HCT116 (cell line): Measurements from ENCODE around the gene BCL11A. TPM values are rescaled to one million over a fixed set of nuclear protein-coding genes. Genes with fewer than 3 reads are reported as not detected.

ENCODE experiments used
- ATAC-seq: fragments of 200-7000 bp; cut with Tn5 transposase; 2 replicates; pipeline ENCODE4 v1.9.1; 2020; ENCODE audit warnings: mild to moderate bottlenecking, moderate library complexity
- BruUV-seq: library from RNA; stranded (reverse); fragments of 400-500 nt; replicated peaks from 2 replicates; lab custom pipeline; 2021; lab: Mats Ljungman, UMichigan
- CTCF ChIA-PET: fragments of 300-600 bp; sonication (Branson Sonifier 250); formaldehyde crosslinking; loops from one replicate; lab custom pipeline; 2021; ENCODE audit warnings: antibody characterized with exemption; lab: Charles Lee
- POLR2A ChIA-PET: fragments of 300-600, 350-600 bp; sonication (Branson Sonifier 250); formaldehyde crosslinking; loops from one replicate; lab custom pipeline; 2021; ENCODE audit warnings: antibody characterized with exemption; lab: Charles Lee
- RAD21 ChIA-PET, 2 experiments: fragments of 300-600 bp; sonication (Branson Sonifier 250); formaldehyde crosslinking; loops; one replicate each; lab custom pipeline; 2023; ENCODE audit warnings: low total read pairs in 2 of 2; ENCODE audit not compliant: uncharacterized antibody in 2 of 2, unreplicated experiment in 2 of 2, low non-redundant PET in 1 of 2; lab: Charles Lee
- DNase-seq: peaks from one replicate; pipeline ENCODE4 v3.0.0-alpha.2; 2010; ENCODE audit warnings: low read depth, low spot score
- H2AFZ ChIP-seq: fragments of 200-600 bp; shearing (Covaris generic), sonication (generic); 2 replicates; pipeline ENCODE4 v1.6.1; 2017; ENCODE audit warnings: low read depth, mixed run types, mixed read lengths, antibody characterized with exemption, low read length; ENCODE audit not compliant: poor library complexity, severe bottlenecking
- H3K27ac ChIP-seq: 2 replicates; pipeline ENCODE4 v1.5.1; 2012; ENCODE audit warnings: low read depth, low read length
- H3K27me3 ChIP-seq: fragments of 200-600 bp; sonication (generic); 2 replicates; pipeline ENCODE4 v1.6.1; 2016; ENCODE audit warnings: mixed run types, low read length, mixed read lengths; ENCODE audit not compliant: insufficient read depth
- H3K36me3 ChIP-seq, 2 experiments: fragments of 200-500 bp in 1 of 2; fragments of 200-600 bp in 1 of 2; sonication (Bioruptor generic) in 1 of 2; sonication (generic) in 1 of 2; 2 replicates each; pipeline versions ENCODE4 v1.5.1 to v1.6.1; 2014 to 2016; ENCODE audit warnings: low read length in 2 of 2, inconsistent platforms in 1 of 2, mixed read lengths in 1 of 2, mixed run types in 1 of 2; ENCODE audit not compliant: insufficient read depth in 2 of 2, control insufficient read depth in 1 of 2
- H3K4me1 ChIP-seq, 2 experiments: fragments of 200-600 bp in 1 of 2; sonication (generic) in 1 of 2; 2 replicates each; pipeline versions ENCODE4 v1.5.1 to v1.6.1; 2012 to 2017; ENCODE audit warnings: low read length in 2 of 2, inconsistent platforms in 1 of 2, mild to moderate bottlenecking in 1 of 2, mixed read lengths in 1 of 2, mixed run types in 1 of 2, moderate library complexity in 1 of 2; ENCODE audit not compliant: insufficient read depth in 2 of 2, control insufficient read depth in 1 of 2
- H3K4me2 ChIP-seq: fragments of 200-600 bp; sonication (generic); 2 replicates; pipeline ENCODE4 v1.6.1; 2017; ENCODE audit warnings: mixed run types, low read length, mixed read lengths
- H3K4me3 ChIP-seq, 2 experiments: fragments of 200-600 bp in 1 of 2; sonication (generic) in 1 of 2; replicated peaks in 1 of 2; 2 replicates each; pipeline ENCODE4 v1.5.1; 2011 to 2016; ENCODE audit warnings: low read length in 2 of 2, control low read depth in 1 of 2, low read depth in 1 of 2, mild to moderate bottlenecking in 1 of 2, mixed read lengths in 1 of 2, mixed run types in 1 of 2
- H3K79me2 ChIP-seq: fragments of 200-600 bp; sonication (generic); 2 replicates; pipeline ENCODE4 v1.6.1; 2017; ENCODE audit warnings: mild to moderate bottlenecking, mixed run types, low read length, moderate library complexity, mixed read lengths; ENCODE audit not compliant: insufficient read depth
- H3K9ac ChIP-seq: fragments of 200-600 bp; sonication (generic); 2 replicates; pipeline ENCODE4 v1.6.1; 2016; ENCODE audit warnings: low read length, mixed read lengths
- H3K9me2 ChIP-seq: fragments of 200-600 bp; sonication (generic), shearing (Covaris generic); 2 replicates; pipeline ENCODE4 v1.6.1; 2017; ENCODE audit warnings: mixed run types, mild to moderate bottlenecking, moderate library complexity; ENCODE audit not compliant: insufficient read depth
- H3K9me3 ChIP-seq, 2 experiments: fragments of 200-500 bp in 1 of 2; fragments of 200-600 bp in 1 of 2; sonication (Bioruptor generic) in 1 of 2; sonication (generic) in 1 of 2; 2 replicates each; pipeline ENCODE4 v1.6.1; 2014 to 2017; ENCODE audit warnings: low read length in 2 of 2, mixed read lengths in 2 of 2, inconsistent platforms in 1 of 2, low read depth in 1 of 2, mild to moderate bottlenecking in 1 of 2, mixed run types in 1 of 2, moderate library complexity in 1 of 2; ENCODE audit not compliant: control insufficient read depth in 1 of 2, insufficient read depth in 1 of 2
- H4K20me1 ChIP-seq: fragments of 200-600 bp; sonication (generic), shearing (Covaris generic); 2 replicates; pipeline ENCODE4 v1.6.1; 2017; ENCODE audit warnings: mixed run types, mild to moderate bottlenecking, moderate library complexity; ENCODE audit not compliant: insufficient read depth
- ATF3 ChIP-seq: IDR thresholded peaks from 2 replicates; pipeline ENCODE4 v1.6.1; 2012
- CBX3 ChIP-seq: IDR thresholded peaks from 2 replicates; pipeline ENCODE4 v1.6.1; 2012; ENCODE audit warnings: low read depth
- CEBPB ChIP-seq: IDR thresholded peaks from 2 replicates; pipeline ENCODE4 v1.6.1; 2012; ENCODE audit warnings: low read depth
- EGR1 ChIP-seq: IDR thresholded peaks from 2 replicates; pipeline ENCODE4 v1.6.1; 2012; ENCODE audit warnings: low read depth
- ELF1 ChIP-seq: IDR thresholded peaks from 2 replicates; pipeline ENCODE4 v1.6.1; 2012; ENCODE audit warnings: low read depth, borderline replicate concordance
- EZH2 ChIP-seq: fragments of 200-600 bp; sonication (generic); IDR thresholded peaks from 2 replicates; pipeline ENCODE4 v1.6.1; 2017; ENCODE audit warnings: antibody characterized with exemption, mixed run types
- EZH2phosphoT487 ChIP-seq: fragments of 200-600 bp; IDR thresholded peaks from 2 replicates; pipeline ENCODE4 v1.6.1; 2018; ENCODE audit warnings: antibody characterized with exemption, borderline replicate concordance
- JUND ChIP-seq: IDR thresholded peaks from 2 replicates; pipeline ENCODE4 v1.6.1; 2012
- POLR2A ChIP-seq: IDR thresholded peaks from 2 replicates; pipeline ENCODE4 v1.7.0; 2011; ENCODE audit warnings: borderline replicate concordance; ENCODE audit not compliant: insufficient read depth, insufficient read length; ENCODE audit errors: extremely low read depth
- POLR2AphosphoS5 ChIP-seq: IDR thresholded peaks from 2 replicates; pipeline ENCODE4 v1.6.1; 2011; ENCODE audit warnings: mild to moderate bottlenecking, low read depth, low read length, moderate library complexity
- RAD21 ChIP-seq: IDR thresholded peaks from 2 replicates; pipeline ENCODE4 v1.6.1; 2012; ENCODE audit warnings: low read depth, mild to moderate bottlenecking
- REST ChIP-seq: IDR thresholded peaks from 2 replicates; pipeline ENCODE4 v1.6.1; 2012; ENCODE audit warnings: low read depth
- SIN3A ChIP-seq: IDR thresholded peaks from 2 replicates; pipeline ENCODE4 v1.6.1; 2012; ENCODE audit warnings: low read depth
- SP1 ChIP-seq: IDR thresholded peaks from 2 replicates; pipeline ENCODE4 v1.6.1; 2012; ENCODE audit warnings: low read depth
- SRF ChIP-seq: IDR thresholded peaks from 2 replicates; pipeline ENCODE4 v1.6.1; 2012; ENCODE audit warnings: low read depth
- TCF7L2 ChIP-seq: IDR thresholded peaks from 2 replicates; pipeline ENCODE4 v1.7.0; 2011; ENCODE audit warnings: borderline replicate concordance, inconsistent platforms; ENCODE audit not compliant: insufficient read depth, insufficient read length; ENCODE audit errors: extremely low read depth
- ZFX ChIP-seq: fragments of 450-650 bp; IDR thresholded peaks from 2 replicates; pipeline ENCODE4 v1.6.1; 2017
- ZNF274 ChIP-seq: fragments of 200-500 bp; sonication (Bioruptor generic); IDR thresholded peaks from 2 replicates; pipeline ENCODE4 v1.6.1; 2014; ENCODE audit warnings: mild to moderate bottlenecking, low read depth, low read length, inconsistent platforms
- intact Hi-C: fragments of 100-400 bp; cut with micrococcal nuclease; formaldehyde crosslinking; loops from 2 replicates; pipeline ENCODE4 v1.10.0; 2022
- total RNA-seq: library from RNA; stranded (reverse); gene quantifications from one replicate; pipeline ENCODE4 v1.2.1, GENCODE V29; 2021; ENCODE audit not compliant: unreplicated experiment
- TF ChIP-seq, protein P1 (sequence below): IDR thresholded peaks from 2 replicates; pipeline ENCODE4 v1.6.1; 2011; ENCODE audit warnings: mild to moderate bottlenecking, low read length, moderate library complexity; ENCODE audit not compliant: insufficient replicate concordance; ENCODE audit errors: extremely low read depth

Gene BCL11A
- total RNA-seq, 1 experiment from 2014 or later: 0.71 TPM

DNA sequence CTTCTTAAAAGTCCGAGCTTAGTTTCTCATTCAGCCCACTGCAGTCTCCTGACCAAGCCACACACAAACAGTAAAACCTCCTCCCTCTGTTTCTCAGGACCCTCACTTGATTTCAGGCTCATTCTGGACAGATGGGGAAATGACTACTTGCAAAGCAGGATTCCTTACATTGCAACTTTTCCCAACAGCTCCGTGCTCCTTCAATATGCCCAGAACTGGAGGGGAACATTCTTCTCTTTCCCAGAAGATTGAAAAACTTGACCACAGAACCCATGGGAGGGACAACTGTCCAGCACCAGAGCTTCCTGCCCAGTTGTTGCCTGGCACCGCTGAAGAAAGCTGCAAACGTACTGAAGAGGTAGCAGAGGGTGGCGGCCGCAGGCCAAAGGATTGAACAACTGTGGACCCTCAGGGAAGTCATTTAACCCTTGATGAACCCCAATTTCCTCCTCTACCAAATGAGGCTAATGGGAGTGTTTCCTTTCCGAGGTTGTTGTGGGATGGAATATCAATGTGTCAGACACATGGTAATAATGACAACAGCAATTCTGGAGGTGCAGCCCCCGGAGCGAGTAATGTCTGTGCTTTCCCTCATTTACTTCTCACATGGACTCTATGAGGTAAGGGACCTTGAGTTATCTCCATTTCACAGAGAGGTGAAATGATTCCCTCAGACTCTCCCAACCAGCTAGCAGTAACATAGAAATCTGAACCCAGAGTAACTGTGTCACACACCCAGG, 25.0 kb downstream of the BCL11A start:
- no peak for ATAC-seq
- RAD21 ChIA-PET: no interaction called here
- BruUV-seq: no TSS peak

More for the DNA sequence above, 25.0 kb downstream of the BCL11A start:
- Histone ChIP-seq H3K27me3 (peaks cover 63% of the 10 kb centered on the region), H2AFZ (no peak overlapping the region), H3K27ac (no peak overlapping the region), H3K4me3 (no peak overlapping the region), H3K9me3 (no peaks in the 10 kb centered on the region), H4K20me1 (no peaks in the 10 kb centered on the region; the same call in 1 of the 2 replicates), H3K9ac (no peak overlapping the region), H3K9me2 (no peaks in the 10 kb centered on the region), H3K36me3 (no peaks in the 10 kb centered on the region), H3K79me2 (no peaks in the 10 kb centered on the region), H3K4me2 (no peak overlapping the region), H3K4me1 (no peaks in the 10 kb centered on the region)
- ChIA-PET CTCF (no interaction called here), POLR2A (no interaction called here)
- intact Hi-C loops: no loop called here
- TF ChIP-seq ATF3 (no peak), ZFX (no peak), EGR1 (no peak), ELF1 (no peak), ZNF274 (no peak), SRF (no peak), TCF7L2 (no peak), EZH2 (no peak), SIN3A (no peak), EZH2phosphoT487 (no peak), SP1 (no peak), POLR2AphosphoS5 (no peak), CBX3 (no peak), JUND (no peak), RAD21 (no peak), CEBPB (no peak), REST (no peak), POLR2A (no peak)
- TF ChIP-seq, protein P1, sequence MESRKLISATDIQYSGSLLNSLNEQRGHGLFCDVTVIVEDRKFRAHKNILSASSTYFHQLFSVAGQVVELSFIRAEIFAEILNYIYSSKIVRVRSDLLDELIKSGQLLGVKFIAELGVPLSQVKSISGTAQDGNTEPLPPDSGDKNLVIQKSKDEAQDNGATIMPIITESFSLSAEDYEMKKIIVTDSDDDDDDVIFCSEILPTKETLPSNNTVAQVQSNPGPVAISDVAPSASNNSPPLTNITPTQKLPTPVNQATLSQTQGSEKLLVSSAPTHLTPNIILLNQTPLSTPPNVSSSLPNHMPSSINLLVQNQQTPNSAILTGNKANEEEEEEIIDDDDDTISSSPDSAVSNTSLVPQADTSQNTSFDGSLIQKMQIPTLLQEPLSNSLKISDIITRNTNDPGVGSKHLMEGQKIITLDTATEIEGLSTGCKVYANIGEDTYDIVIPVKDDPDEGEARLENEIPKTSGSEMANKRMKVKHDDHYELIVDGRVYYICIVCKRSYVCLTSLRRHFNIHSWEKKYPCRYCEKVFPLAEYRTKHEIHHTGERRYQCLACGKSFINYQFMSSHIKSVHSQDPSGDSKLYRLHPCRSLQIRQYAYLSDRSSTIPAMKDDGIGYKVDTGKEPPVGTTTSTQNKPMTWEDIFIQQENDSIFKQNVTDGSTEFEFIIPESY: no peak
- no peak for DNase-seq
